MM.1S (cell line): ENCODE results near the gene SUV39H2.
"Not testable (repeated sequence)": the region's sequence is repeated elsewhere in the genome, so short reads cannot be mapped to it uniquely, and the experiment has no call there.

Experiments
- EZH2 ChIP-seq: fragments of 300-600 bp; sonication (generic); optimal IDR thresholded peaks from 2 replicates; pipeline ENCODE3; 2017; ENCODE audit warnings: low read depth, mild to moderate bottlenecking, antibody characterized with exemption, low read length, mixed read lengths
- TF ChIP-seq, protein P1 (sequence below): fragments of 300-600 bp; sonication (generic); IDR thresholded peaks from 2 replicates; pipeline ENCODE4 v1.5.1; 2016; ENCODE audit warnings: antibody characterized with exemption, low read length, mixed read lengths

DNA sequence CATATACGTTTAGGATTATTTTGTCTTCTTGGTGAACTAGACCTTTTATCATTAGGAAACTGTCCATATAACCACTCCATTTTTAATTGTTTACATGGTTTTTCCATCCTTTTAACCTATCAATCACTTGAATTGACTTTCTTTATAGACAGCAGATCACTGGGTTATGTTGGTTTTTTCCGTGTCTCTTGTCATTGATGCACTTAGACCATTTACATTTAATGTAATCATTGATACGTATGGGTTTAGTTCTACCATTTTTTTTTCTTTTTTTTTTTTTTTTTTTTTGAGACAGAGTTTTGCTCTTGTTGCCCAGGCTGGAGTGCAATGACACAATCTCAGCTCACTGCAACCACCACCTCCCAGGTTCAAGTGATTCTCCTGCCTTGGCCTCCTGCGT lies 28.9 kb downstream of the SUV39H2 start:
- TF ChIP-seq, protein P1, sequence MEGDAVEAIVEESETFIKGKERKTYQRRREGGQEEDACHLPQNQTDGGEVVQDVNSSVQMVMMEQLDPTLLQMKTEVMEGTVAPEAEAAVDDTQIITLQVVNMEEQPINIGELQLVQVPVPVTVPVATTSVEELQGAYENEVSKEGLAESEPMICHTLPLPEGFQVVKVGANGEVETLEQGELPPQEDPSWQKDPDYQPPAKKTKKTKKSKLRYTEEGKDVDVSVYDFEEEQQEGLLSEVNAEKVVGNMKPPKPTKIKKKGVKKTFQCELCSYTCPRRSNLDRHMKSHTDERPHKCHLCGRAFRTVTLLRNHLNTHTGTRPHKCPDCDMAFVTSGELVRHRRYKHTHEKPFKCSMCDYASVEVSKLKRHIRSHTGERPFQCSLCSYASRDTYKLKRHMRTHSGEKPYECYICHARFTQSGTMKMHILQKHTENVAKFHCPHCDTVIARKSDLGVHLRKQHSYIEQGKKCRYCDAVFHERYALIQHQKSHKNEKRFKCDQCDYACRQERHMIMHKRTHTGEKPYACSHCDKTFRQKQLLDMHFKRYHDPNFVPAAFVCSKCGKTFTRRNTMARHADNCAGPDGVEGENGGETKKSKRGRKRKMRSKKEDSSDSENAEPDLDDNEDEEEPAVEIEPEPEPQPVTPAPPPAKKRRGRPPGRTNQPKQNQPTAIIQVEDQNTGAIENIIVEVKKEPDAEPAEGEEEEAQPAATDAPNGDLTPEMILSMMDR = not testable (repeated sequence)
- not testable (repeated sequence) for TF ChIP-seq EZH2
